ENCODE data around the gene MC2R.
"Not testable (repeated sequence)": the region's sequence is repeated elsewhere in the genome, so short reads cannot be mapped to it uniquely, and the experiment has no call there.

Gene MC2R

GRCh38 chr18:13892098-13892497, 23.2 kb downstream of the MC2R start:
- DNase-seq: no peak

GRCh38 chr18:13890761-13891361, 24.5 kb downstream of the MC2R start:
- no peak for DNase-seq

GRCh38 chr18:13889671-13890070, 25.7 kb downstream of the MC2R start:
- DNase-seq: no peak

GRCh38 chr18:13888191-13888716, 27.1 kb downstream of the MC2R start:
- DNase-seq: no peak

- no peak for DNase-seq
Observed at GRCh38 chr18:13885009-13885408, 30.3 kb downstream of the MC2R start.

GRCh38 chr18:13879937-13880336, 35.4 kb downstream of the MC2R start:
- DNase-seq: no peak

- no peak for DNase-seq
Observed at GRCh38 chr18:13879492-13879891, 35.8 kb downstream of the MC2R start.

- DNase-seq: no peak
Observed at GRCh38 chr18:13878857-13879256, 36.5 kb downstream of the MC2R start.

GRCh38 chr18:13877157-13877556, 38.2 kb downstream of the MC2R start:
- DNase-seq: no peak

GRCh38 chr18:13874558-13874957, 40.8 kb downstream of the MC2R start:
- DNase-seq: no peak

- no peak for DNase-seq
Observed at GRCh38 chr18:13872932-13873331, 42.4 kb downstream of the MC2R start.

GRCh38 chr18:13872373-13872772, 43.0 kb downstream of the MC2R start:
- DNase-seq: no peak

- no peak for DNase-seq
Observed at GRCh38 chr18:13871701-13872100, 43.6 kb downstream of the MC2R start.

- DNase-seq: no peak
Observed at GRCh38 chr18:13868501-13869271, 46.6 kb downstream of the MC2R start.

- not testable (repeated sequence) for DNase-seq
Observed at GRCh38 chr18:13862898-13863297, 52.4 kb downstream of the MC2R start.

GRCh38 chr18:13849791-13850190, 65.5 kb downstream of the MC2R start:
- DNase-seq: no peak

GRCh38 chr18:13836559-13836958, 78.8 kb downstream of the MC2R start:
- no peak for DNase-seq

GRCh38 chr18:13835202-13835601, 80.1 kb downstream of the MC2R start:
- DNase-seq: no peak

- DNase-seq: no peak
Observed at GRCh38 chr18:13834496-13835015, 80.8 kb downstream of the MC2R start.

Data from fibroblast of skin of abdomen (primary cell).